ENCODE data around the gene INPP4B. TPM values are rescaled to one million over a fixed set of nuclear protein-coding genes. Genes with fewer than 3 reads are reported as not detected.

INPP4B gene
- total RNA-seq, 2 experiments from 2014 or later = 55.7 to 60.5 TPM

- intact Hi-C loops (cut with micrococcal nuclease) = no loop called here
- Mint-ChIP-seq H3K36me3 (ENCODE audit: low read depth) (peaks cover 23% of the 10 kb centered on the region), H3K27me3 (ENCODE audit: low read depth) (no peaks in the 10 kb centered on the region), H3K4me1 (ENCODE audit: low read depth) (peaks cover 24% of the 10 kb centered on the region), H3K9me3 (no peaks in the 10 kb centered on the region), H3K27ac (peak overlapping the region; percentile 3), H3K4me3 (no peak overlapping the region)
- CTCF ChIA-PET = interaction anchor here (1.1 kb wide), 1 partner anchor 111 kb away, joined by 3 read pairs; no protein-coding TSS in a partner anchor
- DNase-seq = no peak
These were observed 634.7 kb downstream of the INPP4B start for GRCh38 chr4:142211444-142211843.

- peaks cover 19% of the 10 kb centered on the region for H3K4me1 Mint-ChIP-seq (ENCODE audit: low read depth)
- no peak overlapping the region for H3K27ac Mint-ChIP-seq
- H3K27me3 Mint-ChIP-seq (ENCODE audit: low read depth) = no peaks in the 10 kb centered on the region
- no peak overlapping the region for H3K4me3 Mint-ChIP-seq
- CTCF ChIA-PET = no interaction called here
- intact Hi-C loops (cut with micrococcal nuclease) = no loop called here
- H3K9me3 Mint-ChIP-seq = no peaks in the 10 kb centered on the region
- peaks cover 22% of the 10 kb centered on the region for H3K36me3 Mint-ChIP-seq (ENCODE audit: low read depth)
- no peak for DNase-seq
These were observed 642.6 kb downstream of the INPP4B start for GRCh38 chr4:142203505-142203904.

GRCh38 chr4:142202404-142203332 is 643.4 kb downstream of the INPP4B start:
- intact Hi-C loops (cut with micrococcal nuclease) = no loop called here
- DNase-seq = no peak
- H3K9me3 Mint-ChIP-seq = no peaks in the 10 kb centered on the region
- H3K36me3 Mint-ChIP-seq (ENCODE audit: low read depth) = peaks cover 24% of the 10 kb centered on the region
- no peak overlapping the region for H3K27ac Mint-ChIP-seq
- H3K4me1 Mint-ChIP-seq (ENCODE audit: low read depth) = peaks cover 20% of the 10 kb centered on the region
- CTCF ChIA-PET = no interaction called here
- no peak overlapping the region for H3K4me3 Mint-ChIP-seq
- no peaks in the 10 kb centered on the region for H3K27me3 Mint-ChIP-seq (ENCODE audit: low read depth)

- H3K36me3 Mint-ChIP-seq (ENCODE audit: low read depth) = peaks cover 22% of the 10 kb centered on the region
- peaks cover 20% of the 10 kb centered on the region for H3K4me1 Mint-ChIP-seq (ENCODE audit: low read depth)
- H3K4me3 Mint-ChIP-seq = no peak overlapping the region
- CTCF ChIA-PET = no interaction called here
- no peaks in the 10 kb centered on the region for H3K27me3 Mint-ChIP-seq (ENCODE audit: low read depth)
- no peak for DNase-seq
- intact Hi-C loops (cut with micrococcal nuclease) = no loop called here
- no peak overlapping the region for H3K27ac Mint-ChIP-seq
- no peaks in the 10 kb centered on the region for H3K9me3 Mint-ChIP-seq
These were observed 645.1 kb downstream of the INPP4B start for GRCh38 chr4:142201041-142201440.

GRCh38 chr4:142194905-142195304 is 651.2 kb downstream of the INPP4B start:
- CTCF ChIA-PET = no interaction called here
- Mint-ChIP-seq H3K4me3 (no peak overlapping the region), H3K36me3 (ENCODE audit: low read depth) (peaks cover 24% of the 10 kb centered on the region), H3K4me1 (ENCODE audit: low read depth) (peaks cover 2% of the 10 kb centered on the region), H3K27me3 (ENCODE audit: low read depth) (no peaks in the 10 kb centered on the region), H3K9me3 (no peaks in the 10 kb centered on the region), H3K27ac (no peak overlapping the region)
- DNase-seq = no peak
- intact Hi-C loops (cut with micrococcal nuclease) = no loop called here

- H3K27ac Mint-ChIP-seq = no peak overlapping the region
- peaks cover 23% of the 10 kb centered on the region for H3K36me3 Mint-ChIP-seq (ENCODE audit: low read depth)
- no peak for DNase-seq
- no peaks in the 10 kb centered on the region for H3K4me1 Mint-ChIP-seq (ENCODE audit: low read depth)
- intact Hi-C loops (cut with micrococcal nuclease) = no loop called here
- CTCF ChIA-PET = no interaction called here
- H3K27me3 Mint-ChIP-seq (ENCODE audit: low read depth) = no peaks in the 10 kb centered on the region
- no peak overlapping the region for H3K4me3 Mint-ChIP-seq
- H3K9me3 Mint-ChIP-seq = no peaks in the 10 kb centered on the region
These were observed 654.2 kb downstream of the INPP4B start for GRCh38 chr4:142191901-142192300.

GRCh38 chr4:142181021-142181420 is 665.1 kb downstream of the INPP4B start:
- H3K9me3 Mint-ChIP-seq = no peaks in the 10 kb centered on the region
- DNase-seq = no peak
- H3K36me3 Mint-ChIP-seq (ENCODE audit: low read depth) = peaks cover 39% of the 10 kb centered on the region
- H3K4me1 Mint-ChIP-seq (ENCODE audit: low read depth) = no peaks in the 10 kb centered on the region
- H3K27me3 Mint-ChIP-seq (ENCODE audit: low read depth) = no peaks in the 10 kb centered on the region
- CTCF ChIA-PET = no interaction called here
- intact Hi-C loops (cut with micrococcal nuclease) = no loop called here
- no peak overlapping the region for H3K27ac Mint-ChIP-seq
- no peak overlapping the region for H3K4me3 Mint-ChIP-seq

- DNase-seq = no peak
- Mint-ChIP-seq H3K27ac (no peak overlapping the region), H3K36me3 (ENCODE audit: low read depth) (peaks cover 49% of the 10 kb centered on the region), H3K4me3 (no peak overlapping the region), H3K4me1 (ENCODE audit: low read depth) (peaks cover 21% of the 10 kb centered on the region), H3K9me3 (no peaks in the 10 kb centered on the region), H3K27me3 (ENCODE audit: low read depth) (no peaks in the 10 kb centered on the region)
- intact Hi-C loops (cut with micrococcal nuclease) = no loop called here
- CTCF ChIA-PET = no interaction called here
These were observed 676.9 kb downstream of the INPP4B start for GRCh38 chr4:142169216-142169615.

- DNase-seq = no peak
- H3K27ac Mint-ChIP-seq = no peak overlapping the region
- H3K4me3 Mint-ChIP-seq = no peak overlapping the region
- H3K36me3 Mint-ChIP-seq (ENCODE audit: low read depth) = peaks cover 47% of the 10 kb centered on the region
- no peaks in the 10 kb centered on the region for H3K27me3 Mint-ChIP-seq (ENCODE audit: low read depth)
- H3K4me1 Mint-ChIP-seq (ENCODE audit: low read depth) = peaks cover 19% of the 10 kb centered on the region
- intact Hi-C loops (cut with micrococcal nuclease) = no loop called here
- CTCF ChIA-PET = no interaction called here
- no peaks in the 10 kb centered on the region for H3K9me3 Mint-ChIP-seq
These were observed 677.9 kb downstream of the INPP4B start for GRCh38 chr4:142168181-142168580.

GRCh38 chr4:142164767-142165500 is 681.2 kb downstream of the INPP4B start:
- Mint-ChIP-seq H3K36me3 (ENCODE audit: low read depth) (peaks cover 40% of the 10 kb centered on the region), H3K4me1 (ENCODE audit: low read depth) (peaks cover 27% of the 10 kb centered on the region), H3K27ac (no peak overlapping the region), H3K4me3 (no peak overlapping the region), H3K27me3 (ENCODE audit: low read depth) (no peaks in the 10 kb centered on the region), H3K9me3 (no peaks in the 10 kb centered on the region)
- DNase-seq = no peak
- CTCF ChIA-PET = interaction anchor here (0.6 kb wide), 1 partner anchor 24 kb away, joined by 3 read pairs; no protein-coding TSS in a partner anchor
- intact Hi-C loops (cut with micrococcal nuclease) = no loop called here

GRCh38 chr4:142161086-142161485 is 685.0 kb downstream of the INPP4B start:
- peaks cover 43% of the 10 kb centered on the region for H3K36me3 Mint-ChIP-seq (ENCODE audit: low read depth)
- intact Hi-C loops (cut with micrococcal nuclease) = no loop called here

GRCh38 chr4:142160509-142160908 is 685.6 kb downstream of the INPP4B start:
- Mint-ChIP-seq H3K27me3 (ENCODE audit: low read depth) (no peaks in the 10 kb centered on the region), H3K36me3 (ENCODE audit: low read depth) (peaks cover 41% of the 10 kb centered on the region), H3K27ac (no peak overlapping the region), H3K4me3 (no peak overlapping the region), H3K9me3 (no peaks in the 10 kb centered on the region), H3K4me1 (ENCODE audit: low read depth) (peaks cover 23% of the 10 kb centered on the region)
- no peak for DNase-seq
- intact Hi-C loops (cut with micrococcal nuclease) = no loop called here
- CTCF ChIA-PET = no interaction called here

More at GRCh38 chr4:142161086-142161485, 685.0 kb downstream of the INPP4B start:
- Mint-ChIP-seq H3K9me3 (no peaks in the 10 kb centered on the region), H3K4me3 (no peak overlapping the region), H3K27ac (no peak overlapping the region), H3K4me1 (ENCODE audit: low read depth) (peaks cover 26% of the 10 kb centered on the region), H3K27me3 (ENCODE audit: low read depth) (no peaks in the 10 kb centered on the region)
- CTCF ChIA-PET = no interaction called here
- no peak for DNase-seq

Data from activated naive CD4-positive, alpha-beta T cell treated with anti-CD3 and anti-CD28 coated beads for 36 hours (primary cell).